ENCODE data around the gene RSAD1.
"Not testable (repeated sequence)": the region's sequence is repeated elsewhere in the genome, so short reads cannot be mapped to it uniquely, and the experiment has no call there.

RSAD1 gene

GRCh38 chr17:50473901-50474300, 4.8 kb upstream of the RSAD1 start:
- DNase-seq: no peak

GRCh38 chr17:50474523-50474922, 4.1 kb upstream of the RSAD1 start:
- no peak for DNase-seq

GRCh38 chr17:50475362-50475761, 3.3 kb upstream of the RSAD1 start:
- no peak for DNase-seq

- not testable (repeated sequence) for DNase-seq
Measured at GRCh38 chr17:50475775-50476544, 2.7 kb upstream of the RSAD1 start.

GRCh38 chr17:50476545-50477315, 1.9 kb upstream of the RSAD1 start:
- DNase-seq: no peak

- DNase-seq: no peak
Measured at GRCh38 chr17:50477976-50478375, 684 bp upstream of the RSAD1 start.

GRCh38 chr17:50479522-50480141, 972 bp downstream of the RSAD1 start:
- DNase-seq: peak; percentile 48

GRCh38 chr17:50480142-50480764, 1.6 kb downstream of the RSAD1 start:
- no peak for DNase-seq

GRCh38 chr17:50480854-50481490, 2.3 kb downstream of the RSAD1 start:
- no peak for DNase-seq

GRCh38 chr17:50481648-50482047, 3.0 kb downstream of the RSAD1 start:
- no peak for DNase-seq

GRCh38 chr17:50482110-50482509, 3.5 kb downstream of the RSAD1 start:
- DNase-seq: no peak

- DNase-seq: peak; percentile 35
Measured at GRCh38 chr17:50482516-50482915, 3.9 kb downstream of the RSAD1 start.

- no peak for DNase-seq
Measured at GRCh38 chr17:50483266-50483665, 4.6 kb downstream of the RSAD1 start.

- no peak for DNase-seq
Measured at GRCh38 chr17:50484386-50485155, 5.9 kb downstream of the RSAD1 start.

GRCh38 chr17:50487213-50488096, 8.8 kb downstream of the RSAD1 start:
- no peak for DNase-seq

GRCh38 chr17:50488880-50489279, 10.2 kb downstream of the RSAD1 start:
- DNase-seq: no peak

GRCh38 chr17:50491505-50491904, 12.8 kb downstream of the RSAD1 start:
- no peak for DNase-seq

GRCh38 chr17:50492214-50492613, 13.6 kb downstream of the RSAD1 start:
- no peak for DNase-seq

GRCh38 chr17:50493744-50494143, 15.1 kb downstream of the RSAD1 start:
- DNase-seq: no peak

GRCh38 chr17:50495217-50495823, 16.7 kb downstream of the RSAD1 start:
- no peak for DNase-seq

- no peak for DNase-seq
Measured at GRCh38 chr17:50495918-50496317, 17.3 kb downstream of the RSAD1 start.

All from NCI-H446 treated with DMSO at 0.1 percent for 48 hours (cell line).